GM19043 (cell line): ENCODE results near the gene NMRK2.
"Not testable (repeated sequence)": the region's sequence is repeated elsewhere in the genome, so short reads cannot be mapped to it uniquely, and the experiment has no call there.

Experiments
- ATAC-seq: cut with Tn5 transposase; IDR thresholded peaks from one replicate; pipeline ENCODE4 v1.9.1; 2021; ENCODE audit warnings: low read depth; ENCODE audit not compliant: unreplicated experiment

NMRK2 gene

GRCh38 chr19:3932931-3933810, at the start of gene NMRK2:
TSS of gene NMRK2 (plus strand) at chr19:3933069. CDS start at chr19:3933672, 603 bp downstream.
- ATAC-seq, result no peak

- ATAC-seq, result no peak
These were observed 42.3 kb upstream of the NMRK2 start for GRCh38 chr19:3890591-3890990.

GRCh38 chr19:3893509-3894179, 39.2 kb upstream of the NMRK2 start:
- no peak for ATAC-seq

- not testable (repeated sequence) for ATAC-seq
These were observed 37.9 kb upstream of the NMRK2 start for GRCh38 chr19:3894959-3895358.

GRCh38 chr19:3895788-3896187, 37.1 kb upstream of the NMRK2 start:
- ATAC-seq, result no peak

GRCh38 chr19:3897936-3898335, 34.9 kb upstream of the NMRK2 start:
- ATAC-seq, result no peak

GRCh38 chr19:3898426-3898825, 34.4 kb upstream of the NMRK2 start:
- ATAC-seq, result no peak

GRCh38 chr19:3899531-3900294, 33.2 kb upstream of the NMRK2 start:
- no peak for ATAC-seq

- ATAC-seq, result no peak
These were observed 30.4 kb upstream of the NMRK2 start for GRCh38 chr19:3902317-3902973.

- no peak for ATAC-seq
These were observed 28.6 kb upstream of the NMRK2 start for GRCh38 chr19:3904233-3904632.

GRCh38 chr19:3907626-3908265, 25.1 kb upstream of the NMRK2 start:
- ATAC-seq, result no peak

- ATAC-seq, result no peak
These were observed 24.4 kb upstream of the NMRK2 start for GRCh38 chr19:3908266-3909054.

GRCh38 chr19:3910105-3910504, 22.8 kb upstream of the NMRK2 start:
- ATAC-seq, result no peak

GRCh38 chr19:3914199-3914598, 18.7 kb upstream of the NMRK2 start:
- ATAC-seq, result no peak

GRCh38 chr19:3916033-3916432, 16.8 kb upstream of the NMRK2 start:
- no peak for ATAC-seq

- no peak for ATAC-seq
These were observed 13.1 kb upstream of the NMRK2 start for GRCh38 chr19:3919793-3920192.

GRCh38 chr19:3923096-3923758, 9.6 kb upstream of the NMRK2 start:
- ATAC-seq, result no peak

GRCh38 chr19:3923912-3924311, 9.0 kb upstream of the NMRK2 start:
- no peak for ATAC-seq

GRCh38 chr19:3931041-3931440, 1.8 kb upstream of the NMRK2 start:
- ATAC-seq, result no peak
